Mesothelial cell of epicardium (in vitro differentiated cells): ENCODE data around the gene SRF. TPM values are rescaled to one million over a fixed set of nuclear protein-coding genes. Genes with fewer than 3 reads are reported as not detected.

Source experiments
- DNase-seq, 2 experiments: peaks; one replicate each; pipeline ENCODE4 v3.0.0; 2021; ENCODE audit warnings: low spot score in 2 of 2; ENCODE audit not compliant: unreplicated experiment in 2 of 2
- H3K27ac Mint-ChIP-seq: 2 replicates; pipeline ENCODE4 v1.8.0; 2021; ENCODE audit warnings: mixed read lengths
- H3K27me3 Mint-ChIP-seq: 2 replicates; pipeline ENCODE4 v1.8.0; 2021; ENCODE audit warnings: low read depth, mixed read lengths
- H3K36me3 Mint-ChIP-seq: 2 replicates; pipeline ENCODE4 v1.8.0; 2021; ENCODE audit warnings: mixed read lengths
- H3K4me1 Mint-ChIP-seq: 2 replicates; pipeline ENCODE4 v1.8.0; 2021; ENCODE audit warnings: mixed read lengths
- H3K4me3 Mint-ChIP-seq: 2 replicates; pipeline ENCODE4 v1.8.0; 2021; ENCODE audit warnings: mild to moderate bottlenecking, moderate library complexity, mixed read lengths
- H3K9me3 Mint-ChIP-seq: 2 replicates; pipeline ENCODE4 v1.8.0; 2021; ENCODE audit warnings: mixed read lengths
- total RNA-seq: library from RNA; stranded (reverse); gene quantifications from 3 replicates; pipeline ENCODE4 v1.2.1, GENCODE V29; 2021
- TF ChIP-seq, protein P1 (sequence below): fragments of 200-600 bp; sonication (generic); IDR thresholded peaks from one replicate; pipeline ENCODE4 v1.5.0; 2021; ENCODE audit warnings: antibody characterized with exemption; ENCODE audit not compliant: unreplicated experiment

The SRF gene
- total RNA-seq, 1 donor from 2014 or later = 52.0 TPM

DNA sequence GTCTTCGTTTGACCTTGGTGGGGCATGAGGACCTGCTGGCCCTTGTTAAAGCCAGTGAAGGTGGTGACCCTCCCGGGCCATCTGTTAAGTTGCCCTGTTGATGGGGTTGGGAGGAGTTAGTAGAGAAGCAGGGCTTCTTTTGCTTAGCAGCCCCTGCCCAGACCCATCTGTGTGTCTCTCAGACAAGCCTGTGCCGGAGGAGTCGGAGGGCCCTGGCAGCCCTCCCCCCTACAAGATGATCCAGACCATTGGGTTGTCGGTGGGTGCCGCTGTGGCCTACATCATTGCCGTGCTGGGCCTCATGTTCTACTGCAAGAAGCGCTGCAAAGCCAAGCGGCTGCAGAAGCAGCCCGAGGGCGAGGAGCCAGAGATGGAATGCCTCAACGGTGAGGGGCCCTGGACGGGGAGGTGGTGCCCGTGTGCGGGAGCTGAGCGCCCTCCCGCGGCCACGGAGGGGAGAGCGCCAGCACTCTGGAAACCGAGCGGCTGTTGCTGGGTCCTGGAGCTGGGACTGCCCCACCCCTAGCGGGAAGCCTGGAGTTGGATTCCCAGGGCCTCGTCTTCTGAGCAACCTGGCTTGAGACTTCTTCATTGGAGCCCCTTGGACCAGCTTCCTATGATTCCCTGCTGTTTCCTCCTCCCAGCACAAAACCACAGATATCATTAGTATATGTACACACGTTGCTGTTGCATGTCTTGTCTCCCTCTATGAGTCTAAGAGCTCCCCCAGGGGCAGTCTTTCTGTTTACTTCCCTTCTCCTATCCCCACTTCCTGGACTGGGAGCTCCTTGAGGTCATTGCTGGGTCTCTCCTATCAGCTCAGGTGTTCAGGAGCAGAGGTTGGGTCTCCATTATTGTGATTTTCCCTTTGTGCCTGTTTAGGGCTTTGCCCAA is 27.6 kb upstream of the SRF start:
- no peak overlapping the region for H3K4me3 Mint-ChIP-seq
- peak; percentile 87 to 96 for DNase-seq
- peaks cover 26% of the 10 kb centered on the region for H3K36me3 Mint-ChIP-seq
- TF ChIP-seq, protein P1, sequence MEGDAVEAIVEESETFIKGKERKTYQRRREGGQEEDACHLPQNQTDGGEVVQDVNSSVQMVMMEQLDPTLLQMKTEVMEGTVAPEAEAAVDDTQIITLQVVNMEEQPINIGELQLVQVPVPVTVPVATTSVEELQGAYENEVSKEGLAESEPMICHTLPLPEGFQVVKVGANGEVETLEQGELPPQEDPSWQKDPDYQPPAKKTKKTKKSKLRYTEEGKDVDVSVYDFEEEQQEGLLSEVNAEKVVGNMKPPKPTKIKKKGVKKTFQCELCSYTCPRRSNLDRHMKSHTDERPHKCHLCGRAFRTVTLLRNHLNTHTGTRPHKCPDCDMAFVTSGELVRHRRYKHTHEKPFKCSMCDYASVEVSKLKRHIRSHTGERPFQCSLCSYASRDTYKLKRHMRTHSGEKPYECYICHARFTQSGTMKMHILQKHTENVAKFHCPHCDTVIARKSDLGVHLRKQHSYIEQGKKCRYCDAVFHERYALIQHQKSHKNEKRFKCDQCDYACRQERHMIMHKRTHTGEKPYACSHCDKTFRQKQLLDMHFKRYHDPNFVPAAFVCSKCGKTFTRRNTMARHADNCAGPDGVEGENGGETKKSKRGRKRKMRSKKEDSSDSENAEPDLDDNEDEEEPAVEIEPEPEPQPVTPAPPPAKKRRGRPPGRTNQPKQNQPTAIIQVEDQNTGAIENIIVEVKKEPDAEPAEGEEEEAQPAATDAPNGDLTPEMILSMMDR = peak; percentile 92
- no peaks in the 10 kb centered on the region for H3K27me3 Mint-ChIP-seq
- no peaks in the 10 kb centered on the region for H3K9me3 Mint-ChIP-seq
- H3K4me1 Mint-ChIP-seq = peaks cover 19% of the 10 kb centered on the region
- H3K27ac Mint-ChIP-seq = peak overlapping the region; percentile 96

DNA sequence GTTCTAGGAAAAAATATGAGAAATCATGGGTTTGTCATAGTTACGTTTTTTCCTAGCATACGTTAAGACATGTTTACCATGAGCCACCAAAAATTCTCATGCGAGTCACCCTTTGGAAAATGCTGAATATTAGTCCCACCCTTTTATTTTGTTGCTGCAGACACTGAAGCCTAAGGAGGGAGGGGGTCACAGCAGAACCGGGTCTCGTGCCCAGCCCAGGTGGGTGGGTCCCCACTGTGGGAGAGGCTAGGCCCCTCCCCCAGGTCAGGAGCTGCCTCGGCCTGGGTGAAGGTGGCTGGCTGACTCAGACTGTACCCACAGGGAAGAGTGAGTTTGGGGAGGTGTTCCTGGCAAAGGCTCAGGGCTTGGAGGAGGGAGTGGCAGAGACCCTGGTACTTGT is 26.2 kb upstream of the SRF start:
- TF ChIP-seq, protein P1 = no peak
- peaks cover 25% of the 10 kb centered on the region for H3K36me3 Mint-ChIP-seq
- H3K4me3 Mint-ChIP-seq = no peak overlapping the region
- H3K4me1 Mint-ChIP-seq = peaks cover 19% of the 10 kb centered on the region
- no peaks in the 10 kb centered on the region for H3K27me3 Mint-ChIP-seq
- no peaks in the 10 kb centered on the region for H3K9me3 Mint-ChIP-seq
- no peak for DNase-seq
- H3K27ac Mint-ChIP-seq = no peak overlapping the region

DNA sequence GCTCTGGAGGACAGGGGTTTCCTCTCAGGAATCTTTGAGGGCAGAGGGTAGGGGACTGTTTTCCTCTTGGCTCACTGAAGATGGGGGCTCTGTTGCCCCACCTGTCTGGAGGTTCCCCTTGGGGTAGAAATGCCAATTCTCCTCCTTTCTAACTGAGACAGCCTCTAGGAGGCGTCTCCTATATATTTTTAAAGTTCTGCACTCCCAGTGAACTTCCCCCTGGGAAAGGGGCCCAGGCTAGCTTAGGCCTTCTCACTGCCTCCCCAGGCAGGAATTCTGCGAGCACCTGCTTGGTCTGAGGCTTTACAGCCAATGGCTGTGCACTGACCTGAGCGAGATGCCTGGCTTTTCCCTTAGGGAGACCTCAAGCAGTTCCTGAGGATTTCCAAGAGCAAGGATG is 24.8 kb upstream of the SRF start:
- peaks cover 27% of the 10 kb centered on the region for H3K36me3 Mint-ChIP-seq
- no peaks in the 10 kb centered on the region for H3K9me3 Mint-ChIP-seq
- TF ChIP-seq, protein P1 = no peak
- no peak overlapping the region for H3K4me3 Mint-ChIP-seq
- peaks cover 16% of the 10 kb centered on the region for H3K4me1 Mint-ChIP-seq
- no peaks in the 10 kb centered on the region for H3K27me3 Mint-ChIP-seq
- H3K27ac Mint-ChIP-seq = no peak overlapping the region
- no peak for DNase-seq

DNA sequence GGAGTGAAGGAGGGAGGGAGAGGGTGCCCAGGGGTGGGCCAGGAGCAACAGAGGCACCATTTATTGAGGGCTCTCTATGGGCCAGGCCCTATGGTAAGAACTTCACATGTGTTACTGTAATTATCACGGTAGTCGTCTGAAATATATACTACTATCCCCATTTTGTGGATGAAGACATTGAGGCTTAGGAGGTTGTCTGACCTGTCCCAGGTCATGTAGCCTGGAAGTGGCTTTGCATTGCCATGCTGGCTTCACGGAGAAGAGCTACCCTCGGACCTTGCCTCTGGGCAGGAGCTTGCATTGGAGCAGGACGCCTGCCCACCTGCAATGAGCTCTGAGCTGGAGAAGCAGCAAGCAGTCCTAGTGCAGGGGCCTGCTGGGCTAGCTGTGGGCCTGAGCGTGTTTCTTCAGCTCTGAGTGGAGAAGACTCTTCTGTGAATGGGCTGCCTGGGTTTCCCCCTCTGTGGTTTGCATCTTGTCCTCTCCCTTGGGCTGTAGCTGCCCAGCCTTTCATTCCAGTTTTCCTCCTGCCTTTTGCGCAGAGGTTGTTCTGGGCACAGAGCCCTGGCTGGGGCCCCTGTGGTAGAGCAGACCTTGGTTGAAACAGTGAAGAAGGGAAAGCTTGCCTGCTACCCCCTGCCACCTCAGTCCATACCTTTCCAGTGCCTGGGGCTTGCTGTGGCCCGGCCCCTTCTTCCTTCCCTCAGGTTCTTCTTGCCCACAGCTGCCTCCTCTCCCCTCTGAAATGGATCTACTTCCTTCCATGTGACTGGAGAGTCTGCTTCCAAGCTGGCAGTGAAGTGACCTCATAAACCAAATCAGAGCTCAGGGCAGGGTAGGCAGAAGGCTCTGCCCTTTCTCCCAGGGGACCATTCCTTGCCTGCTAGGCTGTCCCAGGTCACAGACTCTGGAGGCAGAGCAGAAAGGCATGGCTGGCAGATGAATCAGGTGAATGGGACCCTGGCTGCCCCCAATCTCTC is 24.1 kb upstream of the SRF start:
- DNase-seq = no peak
- TF ChIP-seq, protein P1 = no peak
- H3K27ac Mint-ChIP-seq = no peak overlapping the region
- H3K9me3 Mint-ChIP-seq = no peaks in the 10 kb centered on the region
- no peaks in the 10 kb centered on the region for H3K27me3 Mint-ChIP-seq
- peaks cover 26% of the 10 kb centered on the region for H3K36me3 Mint-ChIP-seq
- H3K4me1 Mint-ChIP-seq = peaks cover 15% of the 10 kb centered on the region
- H3K4me3 Mint-ChIP-seq = no peak overlapping the region

DNA sequence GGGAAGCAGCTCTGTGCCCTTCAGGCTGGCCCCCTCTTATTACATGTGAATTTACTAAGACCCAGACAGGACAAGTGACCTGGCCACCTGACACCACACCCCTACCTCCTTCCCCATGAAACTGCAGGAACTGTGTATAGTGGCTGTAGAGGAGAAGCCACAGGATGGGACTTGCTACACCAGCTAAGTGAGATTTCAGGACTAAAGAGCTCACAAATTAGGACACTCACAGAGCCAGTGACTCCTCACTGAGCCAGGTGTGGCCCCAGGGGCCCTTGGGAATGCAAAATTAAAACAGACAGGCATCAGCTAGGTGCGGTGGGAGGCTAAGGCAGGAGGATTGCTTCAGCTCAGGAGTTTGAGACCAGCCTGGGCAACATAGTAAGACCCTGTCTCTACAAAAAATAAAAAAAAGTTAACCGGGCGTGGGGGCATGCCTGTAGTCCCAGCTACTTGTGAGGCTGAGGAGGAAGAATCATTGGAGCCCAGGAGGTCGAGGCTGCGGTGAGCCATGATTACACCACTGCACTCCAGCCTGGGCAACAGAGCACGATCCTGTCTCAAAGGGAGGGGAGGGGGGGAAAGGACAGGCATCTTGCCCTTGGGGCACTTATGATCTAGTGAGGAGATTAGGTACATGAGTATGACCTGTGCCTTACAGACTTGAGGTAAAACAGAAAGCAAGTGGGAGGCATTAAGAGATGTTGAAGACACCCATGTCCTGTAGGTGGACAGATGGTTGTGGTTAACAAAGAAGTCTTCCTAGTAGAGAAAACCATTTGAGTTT is 23.2 kb upstream of the SRF start:
- TF ChIP-seq, protein P1 = no peak
- no peaks in the 10 kb centered on the region for H3K27me3 Mint-ChIP-seq
- H3K36me3 Mint-ChIP-seq = peaks cover 27% of the 10 kb centered on the region
- DNase-seq = no peak
- peaks cover 8% of the 10 kb centered on the region for H3K4me1 Mint-ChIP-seq
- H3K9me3 Mint-ChIP-seq = no peaks in the 10 kb centered on the region
- no peak overlapping the region for H3K27ac Mint-ChIP-seq
- H3K4me3 Mint-ChIP-seq = no peak overlapping the region
